ENCODE measurements around the gene SEC22A.

- TF ChIP-seq MAX (IDR thresholded peaks at IDR 0.05) (no peak), TEAD4 (IDR thresholded peaks at IDR 0.05) (no peak), YY1 (IDR thresholded peaks at IDR 0.05; ENCODE audit: low read depth) (no peak)
These were observed 95.3 kb downstream of the SEC22A start for GRCh38 chr3:123296836-123297626.
